HCT116 (cell line): ENCODE results near the gene ATPAF1. TPM values are rescaled to one million over a fixed set of nuclear protein-coding genes. Genes with fewer than 3 reads are reported as not detected.

Experiments
- ATAC-seq: fragments of 200-7000 bp; cut with Tn5 transposase; 2 replicates; pipeline ENCODE4 v1.9.1; 2020; ENCODE audit warnings: mild to moderate bottlenecking, moderate library complexity
- BruUV-seq: library from RNA; stranded (reverse); fragments of 400-500 nt; replicated peaks from 2 replicates; lab custom pipeline; 2021; lab: Mats Ljungman, UMichigan
- CTCF ChIA-PET: fragments of 300-600 bp; sonication (Branson Sonifier 250); formaldehyde crosslinking; loops from one replicate; lab custom pipeline; 2021; ENCODE audit warnings: antibody characterized with exemption; lab: Charles Lee
- POLR2A ChIA-PET: fragments of 300-600, 350-600 bp; sonication (Branson Sonifier 250); formaldehyde crosslinking; loops from one replicate; lab custom pipeline; 2021; ENCODE audit warnings: antibody characterized with exemption; lab: Charles Lee
- RAD21 ChIA-PET, 2 experiments: fragments of 300-600 bp; sonication (Branson Sonifier 250); formaldehyde crosslinking; loops; one replicate each; lab custom pipeline; 2023; ENCODE audit warnings: low total read pairs in 2 of 2; ENCODE audit not compliant: uncharacterized antibody in 2 of 2, unreplicated experiment in 2 of 2, low non-redundant PET in 1 of 2; lab: Charles Lee
- DNase-seq: peaks from one replicate; pipeline ENCODE4 v3.0.0-alpha.2; 2010; ENCODE audit warnings: low read depth, low spot score
- H2AFZ ChIP-seq: fragments of 200-600 bp; shearing (Covaris generic), sonication (generic); 2 replicates; pipeline ENCODE4 v1.6.1; 2017; ENCODE audit warnings: low read depth, mixed run types, mixed read lengths, antibody characterized with exemption, low read length; ENCODE audit not compliant: poor library complexity, severe bottlenecking
- H3K27ac ChIP-seq: 2 replicates; pipeline ENCODE4 v1.5.1; 2012; ENCODE audit warnings: low read depth, low read length
- H3K27me3 ChIP-seq: fragments of 200-600 bp; sonication (generic); 2 replicates; pipeline ENCODE4 v1.6.1; 2016; ENCODE audit warnings: mixed run types, low read length, mixed read lengths; ENCODE audit not compliant: insufficient read depth
- H3K36me3 ChIP-seq, 2 experiments: fragments of 200-500 bp in 1 of 2; fragments of 200-600 bp in 1 of 2; sonication (Bioruptor generic) in 1 of 2; sonication (generic) in 1 of 2; 2 replicates each; pipeline versions ENCODE4 v1.5.1 to v1.6.1; 2014 to 2016; ENCODE audit warnings: low read length in 2 of 2, inconsistent platforms in 1 of 2, mixed read lengths in 1 of 2, mixed run types in 1 of 2; ENCODE audit not compliant: insufficient read depth in 2 of 2, control insufficient read depth in 1 of 2
- H3K4me1 ChIP-seq, 2 experiments: fragments of 200-600 bp in 1 of 2; sonication (generic) in 1 of 2; 2 replicates each; pipeline versions ENCODE4 v1.5.1 to v1.6.1; 2012 to 2017; ENCODE audit warnings: low read length in 2 of 2, inconsistent platforms in 1 of 2, mild to moderate bottlenecking in 1 of 2, mixed read lengths in 1 of 2, mixed run types in 1 of 2, moderate library complexity in 1 of 2; ENCODE audit not compliant: insufficient read depth in 2 of 2, control insufficient read depth in 1 of 2
- H3K4me2 ChIP-seq: fragments of 200-600 bp; sonication (generic); 2 replicates; pipeline ENCODE4 v1.6.1; 2017; ENCODE audit warnings: mixed run types, low read length, mixed read lengths
- H3K4me3 ChIP-seq, 2 experiments: fragments of 200-600 bp in 1 of 2; sonication (generic) in 1 of 2; replicated peaks in 1 of 2; 2 replicates each; pipeline ENCODE4 v1.5.1; 2011 to 2016; ENCODE audit warnings: low read length in 2 of 2, control low read depth in 1 of 2, low read depth in 1 of 2, mild to moderate bottlenecking in 1 of 2, mixed read lengths in 1 of 2, mixed run types in 1 of 2
- H3K79me2 ChIP-seq: fragments of 200-600 bp; sonication (generic); 2 replicates; pipeline ENCODE4 v1.6.1; 2017; ENCODE audit warnings: mild to moderate bottlenecking, mixed run types, low read length, moderate library complexity, mixed read lengths; ENCODE audit not compliant: insufficient read depth
- H3K9ac ChIP-seq: fragments of 200-600 bp; sonication (generic); 2 replicates; pipeline ENCODE4 v1.6.1; 2016; ENCODE audit warnings: low read length, mixed read lengths
- H3K9me2 ChIP-seq: fragments of 200-600 bp; sonication (generic), shearing (Covaris generic); 2 replicates; pipeline ENCODE4 v1.6.1; 2017; ENCODE audit warnings: mixed run types, mild to moderate bottlenecking, moderate library complexity; ENCODE audit not compliant: insufficient read depth
- H3K9me3 ChIP-seq, 2 experiments: fragments of 200-500 bp in 1 of 2; fragments of 200-600 bp in 1 of 2; sonication (Bioruptor generic) in 1 of 2; sonication (generic) in 1 of 2; 2 replicates each; pipeline ENCODE4 v1.6.1; 2014 to 2017; ENCODE audit warnings: low read length in 2 of 2, mixed read lengths in 2 of 2, inconsistent platforms in 1 of 2, low read depth in 1 of 2, mild to moderate bottlenecking in 1 of 2, mixed run types in 1 of 2, moderate library complexity in 1 of 2; ENCODE audit not compliant: control insufficient read depth in 1 of 2, insufficient read depth in 1 of 2
- H4K20me1 ChIP-seq: fragments of 200-600 bp; sonication (generic), shearing (Covaris generic); 2 replicates; pipeline ENCODE4 v1.6.1; 2017; ENCODE audit warnings: mixed run types, mild to moderate bottlenecking, moderate library complexity; ENCODE audit not compliant: insufficient read depth
- ATF3 ChIP-seq: IDR thresholded peaks from 2 replicates; pipeline ENCODE4 v1.6.1; 2012
- CBX3 ChIP-seq: IDR thresholded peaks from 2 replicates; pipeline ENCODE4 v1.6.1; 2012; ENCODE audit warnings: low read depth
- CEBPB ChIP-seq: IDR thresholded peaks from 2 replicates; pipeline ENCODE4 v1.6.1; 2012; ENCODE audit warnings: low read depth
- EZH2phosphoT487 ChIP-seq: fragments of 200-600 bp; IDR thresholded peaks from 2 replicates; pipeline ENCODE4 v1.6.1; 2018; ENCODE audit warnings: antibody characterized with exemption, borderline replicate concordance
- FOSL1 ChIP-seq: IDR thresholded peaks from 2 replicates; pipeline ENCODE4 v1.6.1; 2012; ENCODE audit warnings: low read depth
- JUND ChIP-seq: IDR thresholded peaks from 2 replicates; pipeline ENCODE4 v1.6.1; 2012
- MAX ChIP-seq: IDR thresholded peaks from 2 replicates; pipeline ENCODE4 v1.6.1; 2012
- POLR2A ChIP-seq: IDR thresholded peaks from 2 replicates; pipeline ENCODE4 v1.7.0; 2011; ENCODE audit warnings: borderline replicate concordance; ENCODE audit not compliant: insufficient read depth, insufficient read length; ENCODE audit errors: extremely low read depth
- SP1 ChIP-seq: IDR thresholded peaks from 2 replicates; pipeline ENCODE4 v1.6.1; 2012; ENCODE audit warnings: low read depth
- SRF ChIP-seq: IDR thresholded peaks from 2 replicates; pipeline ENCODE4 v1.6.1; 2012; ENCODE audit warnings: low read depth
- YY1 ChIP-seq: IDR thresholded peaks from 2 replicates; pipeline ENCODE4 v1.6.1; 2011; ENCODE audit warnings: low read length, low read depth, moderate library complexity, mild to moderate bottlenecking; ENCODE audit not compliant: insufficient replicate concordance; ENCODE audit errors: extremely low read depth
- ZBTB33 ChIP-seq: IDR thresholded peaks from 2 replicates; pipeline ENCODE4 v1.6.1; 2011; ENCODE audit warnings: mild to moderate bottlenecking, low read length, moderate library complexity; ENCODE audit not compliant: insufficient replicate concordance; ENCODE audit errors: extremely low read depth
- ZNF274 ChIP-seq: fragments of 200-500 bp; sonication (Bioruptor generic); IDR thresholded peaks from 2 replicates; pipeline ENCODE4 v1.6.1; 2014; ENCODE audit warnings: mild to moderate bottlenecking, low read depth, low read length, inconsistent platforms
- intact Hi-C: fragments of 100-400 bp; cut with micrococcal nuclease; formaldehyde crosslinking; loops from 2 replicates; pipeline ENCODE4 v1.10.0; 2022
- total RNA-seq: library from RNA; stranded (reverse); gene quantifications from one replicate; pipeline ENCODE4 v1.2.1, GENCODE V29; 2021; ENCODE audit not compliant: unreplicated experiment

The ATPAF1 gene
- total RNA-seq, 1 experiment from 2014 or later, result 35.5 TPM

GRCh38 chr1:46583494-46583893 is 84.7 kb downstream of the ATPAF1 start (continued):
- no peak for TF ChIP-seq ZBTB33
- no peak for TF ChIP-seq ZNF274
- TF ChIP-seq JUND, result no peak
- no peak for TF ChIP-seq CEBPB
- no peak for TF ChIP-seq EZH2phosphoT487
- no peak for TF ChIP-seq FOSL1
- TF ChIP-seq ATF3, result no peak
- no peak for TF ChIP-seq MAX
- no peak for TF ChIP-seq POLR2A
- TF ChIP-seq CBX3, result no peak

GRCh38 chr1:46582972-46583371 is 85.2 kb downstream of the ATPAF1 start:
- no peaks in the 10 kb centered on the region for H3K9me2 ChIP-seq
- TF ChIP-seq SRF, result no peak
- no peak for TF ChIP-seq SP1
- no peak for TF ChIP-seq FOSL1
- TF ChIP-seq ZNF274, result no peak
- no peak for TF ChIP-seq YY1
- no peak for TF ChIP-seq ATF3
- H3K27ac ChIP-seq, result no peak overlapping the region
- no peak overlapping the region for H2AFZ ChIP-seq
- no peak overlapping the region for H3K4me2 ChIP-seq
- H3K27me3 ChIP-seq, result no peaks in the 10 kb centered on the region
- H4K20me1 ChIP-seq, result no peaks in the 10 kb centered on the region
- H3K4me3 ChIP-seq, result no peak overlapping the region
- no peaks in the 10 kb centered on the region for H3K79me2 ChIP-seq
- no peaks in the 10 kb centered on the region for H3K9me3 ChIP-seq
- BruUV-seq, result no TSS peak
- POLR2A ChIA-PET, result interaction anchor here (1.0 kb wide), 1 partner anchor 21 kb away, joined by 3 read pairs; the partner anchor contains the start of gene MKNK1
- H3K36me3 ChIP-seq, result peaks cover 15 to 18% of the 10 kb centered on the region in 2 experiments; a peak in 3 of 4 replicates
- CTCF ChIA-PET, result no interaction called here
- RAD21 ChIA-PET, result no interaction called here
- no peaks in the 10 kb centered on the region for H3K4me1 ChIP-seq
- no peak for ATAC-seq
- intact Hi-C loops, result no loop called here
- DNase-seq, result no peak
- no peak overlapping the region for H3K9ac ChIP-seq

Other genes with a start within 250 kb of the ATPAF1 start
- gene DMBX1, start 178.5 kb downstream of the ATPAF1 start, total RNA-seq, result 4.3 TPM
- gene KNCN, start 116.7 kb downstream of the ATPAF1 start, total RNA-seq, result not detected
- 30.9 TPM for gene MKNK1, start 64.1 kb downstream of the ATPAF1 start, total RNA-seq
- 5.5 TPM for gene MOB3C, start 51.6 kb downstream of the ATPAF1 start, total RNA-seq
- 0.47 TPM for gene TEX38, start 3.5 kb upstream of the ATPAF1 start, total RNA-seq
- 52.5 TPM for gene EFCAB14, start 50.8 kb upstream of the ATPAF1 start, total RNA-seq
- 0.30 TPM for gene CYP4B1, start 130.7 kb upstream of the ATPAF1 start, total RNA-seq